GM18507 (cell line): Measurements from ENCODE around the gene DNASE1.
"Not testable (repeated sequence)": the region's sequence is repeated elsewhere in the genome, so short reads cannot be mapped to it uniquely, and the experiment has no call there.

Experiments
- DNase-seq: peaks from one replicate; pipeline ENCODE4 v3.0.0; 2011; ENCODE audit warnings: low read depth; ENCODE audit not compliant: insufficient read length; ENCODE audit errors: extremely low spot score
- FAIRE-seq: peaks from 2 replicates; lab custom pipeline; 2011; peaks lifted over from hg19 to GRCh38; lab: Jason Lieb, UNC

The DNASE1 gene

GRCh38 chr16:3654249-3654991 is at the start of gene DNASE1:
DNASE1 (plus strand) TSS chr16:3654691; CDS start chr16:3655374, 683 bp downstream.
- FAIRE-seq (peak; percentile 73), DNase-seq (peak; percentile 42)

- no peak for FAIRE-seq
These were observed 48.0 kb upstream of the DNASE1 start for GRCh38 chr16:3606441-3606840.

GRCh38 chr16:3607161-3607560 is 47.3 kb upstream of the DNASE1 start:
- DNase-seq (no peak), FAIRE-seq (no peak)

More at GRCh38 chr16:3606441-3606840, 48.0 kb upstream of the DNASE1 start:
- DNase-seq, result no peak

- FAIRE-seq (no peak), DNase-seq (no peak)
These were observed 46.9 kb upstream of the DNASE1 start for GRCh38 chr16:3607634-3608033.

GRCh38 chr16:3608069-3608468 is 46.4 kb upstream of the DNASE1 start:
- FAIRE-seq, result no peak
- no peak for DNase-seq

GRCh38 chr16:3608976-3609375 is 45.5 kb upstream of the DNASE1 start:
- not testable (repeated sequence) for FAIRE-seq, DNase-seq

GRCh38 chr16:3609895-3610697 is 44.4 kb upstream of the DNASE1 start:
- FAIRE-seq, result no peak
- no peak for DNase-seq

- FAIRE-seq (no peak), DNase-seq (no peak)
These were observed 43.8 kb upstream of the DNASE1 start for GRCh38 chr16:3610698-3611145.

- DNase-seq (peak; percentile 100), FAIRE-seq (peak; percentile 89)
These were observed 43.1 kb upstream of the DNASE1 start, which contains the start of gene SLX4 for GRCh38 chr16:3611146-3611975. SLX4 (minus strand) TSS chr16:3611606; CDS start chr16:3608964, 2,642 bp downstream.

- FAIRE-seq (no peak), DNase-seq (no peak)
These were observed 41.7 kb upstream of the DNASE1 start for GRCh38 chr16:3612510-3613466.

GRCh38 chr16:3618769-3619141 is 35.7 kb upstream of the DNASE1 start:
- FAIRE-seq, result no peak
- DNase-seq, result no peak

GRCh38 chr16:3623642-3624041 is 30.8 kb upstream of the DNASE1 start:
- DNase-seq (no peak), FAIRE-seq (peak; percentile 80)

GRCh38 chr16:3625331-3625730 is 29.2 kb upstream of the DNASE1 start:
- no peak for FAIRE-seq
- no peak for DNase-seq

GRCh38 chr16:3625911-3626732 is 28.4 kb upstream of the DNASE1 start:
- peak; percentile 83 for FAIRE-seq
- no peak for DNase-seq

GRCh38 chr16:3637371-3637923 is 17.0 kb upstream of the DNASE1 start:
- FAIRE-seq (peak; percentile 24), DNase-seq (no peak)

GRCh38 chr16:3638916-3639644 is 15.4 kb upstream of the DNASE1 start:
- no peak for FAIRE-seq
- DNase-seq, result no peak

- no peak for FAIRE-seq
These were observed 14.3 kb upstream of the DNASE1 start for GRCh38 chr16:3640207-3640606.

More at GRCh38 chr16:3640207-3640606, 14.3 kb upstream of the DNASE1 start:
- DNase-seq, result no peak
